Smooth muscle cell (in vitro differentiated cells): ENCODE data around the gene PCOLCE2. TPM values are rescaled to one million over a fixed set of nuclear protein-coding genes. Genes with fewer than 3 reads are reported as not detected.

Experiments
- DNase-seq: peaks from one replicate; lab custom pipeline; 2025; ENCODE audit not compliant: unreplicated experiment; lab: John Stamatoyannopoulos, UW
- H2AFZ ChIP-seq: fragments of 200-600 bp; sonication (generic); 2 replicates; pipeline ENCODE4 v1.6.0; 2016; ENCODE audit warnings: antibody characterized with exemption, low read depth, mild to moderate bottlenecking
- H3F3A ChIP-seq: fragments of 200-600 bp; sonication (generic); 2 replicates; pipeline ENCODE4 v1.6.0; 2017; ENCODE audit warnings: antibody characterized with exemption, low read depth
- H3K27ac ChIP-seq: fragments of 200-600 bp; sonication (generic); 2 replicates; pipeline ENCODE4 v1.5.1; 2016; ENCODE audit warnings: low read depth, mild to moderate bottlenecking
- H3K27me3 ChIP-seq: fragments of 200-600 bp; sonication (generic); 2 replicates; pipeline ENCODE4 v1.6.1; 2016; ENCODE audit warnings: low read depth, mild to moderate bottlenecking
- H3K36me3 ChIP-seq: fragments of 200-600 bp; sonication (generic); 2 replicates; pipeline ENCODE4 v1.5.1; 2016; ENCODE audit warnings: low read depth
- H3K4me1 ChIP-seq: fragments of 200-600 bp; sonication (generic); 2 replicates; pipeline ENCODE4 v1.5.1; 2016; ENCODE audit warnings: low read depth
- H3K4me2 ChIP-seq: fragments of 200-600 bp; sonication (generic); 2 replicates; pipeline ENCODE4 v1.6.0; 2016; ENCODE audit warnings: mild to moderate bottlenecking
- H3K4me3 ChIP-seq: fragments of 200-600 bp; sonication (generic); 2 replicates; pipeline ENCODE4 v1.5.1; 2016; ENCODE audit warnings: mild to moderate bottlenecking
- H3K79me2 ChIP-seq: fragments of 200-600 bp; sonication (generic); 2 replicates; pipeline ENCODE4 v1.6.0; 2016; ENCODE audit warnings: low read depth, mild to moderate bottlenecking
- H3K9ac ChIP-seq: fragments of 200-600 bp; sonication (generic); 2 replicates; pipeline ENCODE4 v1.6.0; 2016; ENCODE audit warnings: low read depth
- H3K9me3 ChIP-seq: fragments of 200-600 bp; sonication (generic); replicated peaks from 2 replicates; pipeline ENCODE4 v1.5.1; 2016; ENCODE audit warnings: low read depth
- H4K20me1 ChIP-seq: fragments of 200-600 bp; sonication (generic); 2 replicates; pipeline ENCODE4 v1.6.0; 2016; ENCODE audit warnings: low read depth
- WGBS: methylation state at CpG from one replicate; pipeline ENCODE4 v1.1.7; 2016; ENCODE audit warnings: low lambda C conversion rate; 5-methylcytosine and 5-hydroxymethylcytosine counted together
- polyA plus RNA-seq: library from polyadenylated mRNA; unstranded; fragments of >200 nt; fragmentation: Nextera tagmentation; extraction: Ambion mirVana; gene quantifications from 2 replicates; pipeline ENCODE4 v1.2.1, GENCODE V29; 2016
- total RNA-seq: library from RNA; depleted of rRNA; stranded (reverse); fragments of >200 nt; gene quantifications from 2 replicates; pipeline ENCODE4 v1.2.3, GENCODE V29; 2014
- TF ChIP-seq, protein P1 (sequence below): fragments of 200-600 bp; sonication (generic); IDR thresholded peaks from 2 replicates; pipeline ENCODE4 v1.5.1; 2017; ENCODE audit warnings: borderline replicate concordance, mild to moderate bottlenecking, antibody characterized with exemption; ENCODE audit not compliant: insufficient read depth, poor library complexity, severe bottlenecking

Gene PCOLCE2
- total and polyA plus RNA-seq, 2 experiments from 2014 or later: 32.5 to 80.9 TPM

DNA sequence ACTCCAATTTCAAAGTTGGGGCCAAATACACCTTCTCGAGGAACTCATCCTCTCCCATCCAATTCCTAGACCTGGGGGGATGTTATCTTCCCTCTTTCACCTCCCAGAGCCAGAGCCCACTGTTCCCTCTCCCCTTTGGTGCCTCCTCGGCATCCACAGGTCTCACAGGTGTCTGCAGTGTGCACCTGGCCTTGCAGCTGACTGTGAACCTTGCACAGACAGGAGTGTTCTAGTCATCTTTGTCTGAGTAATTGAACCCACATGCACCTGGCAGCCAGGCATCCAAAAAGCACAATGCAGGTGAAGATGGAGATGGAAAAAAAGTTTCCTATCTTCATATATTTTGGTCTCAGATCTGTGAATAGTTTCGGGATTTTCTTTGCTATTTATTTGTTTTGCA is 30.8 kb downstream of the PCOLCE2 start:
- Histone ChIP-seq H3K27me3 (no peaks in the 10 kb centered on the region), H3K36me3 (no peaks in the 10 kb centered on the region), H4K20me1 (no peaks in the 10 kb centered on the region), H3K4me2 (no peak overlapping the region), H3K4me1 (peaks cover 12% of the 10 kb centered on the region), H3K9me3 (no peaks in the 10 kb centered on the region), H3K79me2 (no peaks in the 10 kb centered on the region), H2AFZ (no peak overlapping the region), H3F3A (no peaks in the 10 kb centered on the region), H3K27ac (no peak overlapping the region), H3K9ac (no peak overlapping the region), H3K4me3 (no peak overlapping the region)
- no peak for DNase-seq
- WGBS: 95% methylated on average over 3 of the region's 3 CpGs
- TF ChIP-seq, protein P1, sequence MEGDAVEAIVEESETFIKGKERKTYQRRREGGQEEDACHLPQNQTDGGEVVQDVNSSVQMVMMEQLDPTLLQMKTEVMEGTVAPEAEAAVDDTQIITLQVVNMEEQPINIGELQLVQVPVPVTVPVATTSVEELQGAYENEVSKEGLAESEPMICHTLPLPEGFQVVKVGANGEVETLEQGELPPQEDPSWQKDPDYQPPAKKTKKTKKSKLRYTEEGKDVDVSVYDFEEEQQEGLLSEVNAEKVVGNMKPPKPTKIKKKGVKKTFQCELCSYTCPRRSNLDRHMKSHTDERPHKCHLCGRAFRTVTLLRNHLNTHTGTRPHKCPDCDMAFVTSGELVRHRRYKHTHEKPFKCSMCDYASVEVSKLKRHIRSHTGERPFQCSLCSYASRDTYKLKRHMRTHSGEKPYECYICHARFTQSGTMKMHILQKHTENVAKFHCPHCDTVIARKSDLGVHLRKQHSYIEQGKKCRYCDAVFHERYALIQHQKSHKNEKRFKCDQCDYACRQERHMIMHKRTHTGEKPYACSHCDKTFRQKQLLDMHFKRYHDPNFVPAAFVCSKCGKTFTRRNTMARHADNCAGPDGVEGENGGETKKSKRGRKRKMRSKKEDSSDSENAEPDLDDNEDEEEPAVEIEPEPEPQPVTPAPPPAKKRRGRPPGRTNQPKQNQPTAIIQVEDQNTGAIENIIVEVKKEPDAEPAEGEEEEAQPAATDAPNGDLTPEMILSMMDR: no peak

DNA sequence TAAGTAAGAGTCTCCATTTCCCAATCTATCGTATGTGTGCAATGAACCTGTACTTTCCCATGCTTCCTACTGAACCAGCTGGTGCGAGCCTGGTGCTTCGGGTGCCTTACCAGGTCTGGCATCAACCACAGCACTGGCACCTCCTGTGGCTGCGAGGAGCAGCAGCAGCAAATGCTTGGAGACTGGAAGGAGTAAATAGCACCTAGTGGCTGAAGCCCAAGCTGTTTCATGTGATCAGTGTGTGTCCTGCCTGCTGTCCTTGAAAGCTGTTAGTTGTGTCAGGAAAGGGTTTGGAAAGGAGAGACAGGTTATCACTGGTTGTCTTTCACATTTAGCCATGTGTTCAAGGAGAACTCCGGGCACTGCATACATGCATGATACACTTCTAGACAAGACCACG is 31.8 kb downstream of the PCOLCE2 start:
- no peak for DNase-seq
- H3K9ac ChIP-seq: no peak overlapping the region
- no peaks in the 10 kb centered on the region for H3K79me2 ChIP-seq
- H3K9me3 ChIP-seq: no peaks in the 10 kb centered on the region
- no peaks in the 10 kb centered on the region for H4K20me1 ChIP-seq
- H3K4me2 ChIP-seq: no peak overlapping the region
- 75% methylated on average over 6 of the region's 6 CpGs for WGBS
- H3K27ac ChIP-seq: no peak overlapping the region
- H2AFZ ChIP-seq: no peak overlapping the region
- H3F3A ChIP-seq: no peaks in the 10 kb centered on the region
- H3K36me3 ChIP-seq: no peaks in the 10 kb centered on the region
- peaks cover 6% of the 10 kb centered on the region for H3K4me1 ChIP-seq
- no peaks in the 10 kb centered on the region for H3K27me3 ChIP-seq
- TF ChIP-seq, protein P1: no peak
- no peak overlapping the region for H3K4me3 ChIP-seq

DNA sequence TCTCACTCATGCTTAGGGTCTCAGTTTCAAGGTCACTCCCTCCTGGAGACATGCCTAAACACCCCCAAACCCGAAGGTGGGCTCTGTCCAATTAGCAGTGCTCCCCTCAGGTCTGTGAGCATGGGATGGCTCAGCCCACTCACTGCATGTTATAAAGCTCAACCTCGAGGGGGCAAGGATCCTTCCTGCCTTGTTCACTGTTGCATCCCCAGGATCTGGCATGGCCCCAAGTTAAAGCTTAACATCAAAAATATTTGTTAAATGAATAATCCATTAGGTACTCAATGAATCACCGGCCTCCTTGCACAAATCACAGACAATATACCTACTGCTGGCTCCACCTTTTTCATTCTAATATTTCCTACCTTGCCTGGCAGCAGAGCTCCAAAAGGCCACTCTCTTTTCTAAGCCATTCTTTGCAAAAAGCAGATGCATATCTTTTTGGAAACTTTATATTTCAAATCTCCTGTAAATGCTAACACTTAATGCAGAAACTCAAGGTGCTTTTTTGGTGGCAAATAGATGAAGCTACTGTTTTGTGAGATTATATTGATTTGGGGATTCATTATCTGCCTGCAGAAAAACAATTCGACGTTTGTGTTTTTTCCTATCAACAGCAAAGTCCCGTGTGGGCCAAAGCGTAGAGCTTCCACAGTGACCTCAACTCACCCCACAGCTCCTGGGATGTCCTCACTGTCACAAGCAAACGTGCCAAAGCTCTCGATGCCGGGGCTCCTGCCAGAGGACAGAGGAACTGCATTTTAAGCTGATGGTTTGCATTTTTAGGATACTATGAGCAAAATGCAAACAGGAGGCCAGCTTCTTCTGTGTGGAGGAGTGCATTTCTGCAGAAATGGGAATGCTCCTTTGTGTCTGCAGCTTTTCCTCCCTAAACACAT is 35.4 kb downstream of the PCOLCE2 start:
- no peak overlapping the region for H3K4me2 ChIP-seq
- H3K79me2 ChIP-seq: no peaks in the 10 kb centered on the region
- H3K9me3 ChIP-seq: no peaks in the 10 kb centered on the region
- 63% methylated on average over 10 of the region's 10 CpGs for WGBS
- H3K36me3 ChIP-seq: no peaks in the 10 kb centered on the region
- H4K20me1 ChIP-seq: no peaks in the 10 kb centered on the region
- H3K9ac ChIP-seq: no peak overlapping the region
- H3K27ac ChIP-seq: no peak overlapping the region
- H3K27me3 ChIP-seq: no peaks in the 10 kb centered on the region
- H3F3A ChIP-seq: peaks cover 16% of the 10 kb centered on the region
- H3K4me1 ChIP-seq: peaks cover 3% of the 10 kb centered on the region
- no peak overlapping the region for H2AFZ ChIP-seq
- no peak for DNase-seq
- TF ChIP-seq, protein P1: no peak
- H3K4me3 ChIP-seq: no peak overlapping the region
